Heart left ventricle (tissue), 13 donors: Measurements from ENCODE around the gene MCM8.

Experiments
- CTCF ChIP-seq, 12 donors: fragments of 200-600 bp; sonication (generic) in 4 of 12; IDR thresholded peaks; one replicate each; pipeline versions ENCODE4 v1.5.0 to v1.8.0; 2018 to 2022; ENCODE audit warnings: antibody characterized with exemption in 12 of 12, mild to moderate bottlenecking in 5 of 12
- POLR2A ChIP-seq, 2 donors: fragments of 450-650 bp; IDR thresholded peaks; one replicate each; pipeline ENCODE4 v1.6.1; 2017; ENCODE audit warnings: antibody characterized with exemption in 2 of 2, mild to moderate bottlenecking in 2 of 2, moderate library complexity in 2 of 2
- donor health status: ischemic (EF 13 %, LVEDD 7.1; RV severe dilation, severe dysfunction).
- donor health status: DM: no; HTN: yes; CAD: no.
- donor health status: DM: no; HTN: no; CAD: no.
- donor health status: ischemic (EF 25% LVEDD 6.9; RV normal size, moderate dysfunction).
- donor health status: ischemic (EF 25% LVEDD 5.7; RV mildly dilated, moderate dysfunction).
- donor health status: ischemic (EF 35%, LVEDD 5.7; RV mildly dilated, moderate dysfunction).
- donor health status: nonischemic (EF 11% LVEDD 7.7; RV severe dilation, severe dysfunction).
- donor health status: DM: yes; HTN: yes; CAD: no.
- donor health status: PGD.
- donor health status: ischemic (EF 29% LVEDD 5.4; RV normal size, mild dysfunction).
- donor health status: nonischemic (EF 23%, LVEDD 6.1; RV moderate dilation, normal function).

- TF ChIP-seq CTCF (IDR thresholded peaks at IDR 0.05) (no peak), POLR2A (IDR thresholded peaks at IDR 0.05) (no peak)
These were observed 49.5 kb upstream of the MCM8 start for GRCh38 chr20:5900908-5901307.
